OCI-M2 (cell line): Measurements from ENCODE around the gene UBE2B.
"Not testable (repeated sequence)": the region's sequence is repeated elsewhere in the genome, so short reads cannot be mapped to it uniquely, and the experiment has no call there.

Experiments used
- DNase-seq: peaks from one replicate; lab custom pipeline; 2025; ENCODE audit not compliant: unreplicated experiment; lab: John Stamatoyannopoulos, UW

The UBE2B gene

GRCh38 chr5:134370871-134371833 is at the start of gene UBE2B:
TSS of gene UBE2B (plus strand) at chr5:134371569. CDS start at chr5:134371596, 27 bp downstream.
- peak; percentile 73 for DNase-seq

GRCh38 chr5:134327327-134327726 is 44.0 kb upstream of the UBE2B start:
- no peak for DNase-seq

GRCh38 chr5:134328619-134329018 is 42.8 kb upstream of the UBE2B start:
- no peak for DNase-seq

- DNase-seq: not testable (repeated sequence)
Observed at GRCh38 chr5:134336833-134337232, 34.5 kb upstream of the UBE2B start.

GRCh38 chr5:134343500-134343899 is 27.9 kb upstream of the UBE2B start:
- DNase-seq: not testable (repeated sequence)

- not testable (repeated sequence) for DNase-seq
Observed at GRCh38 chr5:134345476-134345875, 25.9 kb upstream of the UBE2B start.

- no peak for DNase-seq
Observed at GRCh38 chr5:134345996-134346395, 25.4 kb upstream of the UBE2B start.

GRCh38 chr5:134349463-134349862 is 21.9 kb upstream of the UBE2B start:
- DNase-seq: no peak

GRCh38 chr5:134355681-134356080 is 15.7 kb upstream of the UBE2B start:
- no peak for DNase-seq

- DNase-seq: no peak
Observed at GRCh38 chr5:134365604-134366003, 5.8 kb upstream of the UBE2B start.

- DNase-seq: no peak
Observed at GRCh38 chr5:134370311-134370870, 978 bp upstream of the UBE2B start.

GRCh38 chr5:134371834-134372340 is 518 bp downstream of the UBE2B start:
- DNase-seq: no peak

GRCh38 chr5:134373633-134374032 is 2.3 kb downstream of the UBE2B start:
- not testable (repeated sequence) for DNase-seq

- no peak for DNase-seq
Observed at GRCh38 chr5:134374232-134374631, 2.9 kb downstream of the UBE2B start.

- DNase-seq: no peak
Observed at GRCh38 chr5:134380346-134380745, 9.0 kb downstream of the UBE2B start.

- not testable (repeated sequence) for DNase-seq
Observed at GRCh38 chr5:134382204-134382603, 10.8 kb downstream of the UBE2B start.

GRCh38 chr5:134383980-134384697 is 12.8 kb downstream of the UBE2B start:
- no peak for DNase-seq

GRCh38 chr5:134387443-134387842 is 16.1 kb downstream of the UBE2B start:
- DNase-seq: no peak

GRCh38 chr5:134392301-134392700 is 20.9 kb downstream of the UBE2B start:
- DNase-seq: no peak

GRCh38 chr5:134394932-134395331 is 23.6 kb downstream of the UBE2B start:
- DNase-seq: no peak

GRCh38 chr5:134396274-134396673 is 24.9 kb downstream of the UBE2B start:
- no peak for DNase-seq
